Endothelial cell of hepatic sinusoid (primary cell): ENCODE measurements around the gene HDAC7.

Experiments
- in situ Hi-C: cut with HindIII; loops from 2 replicates; pipeline ENCODE4 v1.10.0; 2017; ENCODE audit warnings: low sequenced_read_pairs

HDAC7 gene

DNA sequence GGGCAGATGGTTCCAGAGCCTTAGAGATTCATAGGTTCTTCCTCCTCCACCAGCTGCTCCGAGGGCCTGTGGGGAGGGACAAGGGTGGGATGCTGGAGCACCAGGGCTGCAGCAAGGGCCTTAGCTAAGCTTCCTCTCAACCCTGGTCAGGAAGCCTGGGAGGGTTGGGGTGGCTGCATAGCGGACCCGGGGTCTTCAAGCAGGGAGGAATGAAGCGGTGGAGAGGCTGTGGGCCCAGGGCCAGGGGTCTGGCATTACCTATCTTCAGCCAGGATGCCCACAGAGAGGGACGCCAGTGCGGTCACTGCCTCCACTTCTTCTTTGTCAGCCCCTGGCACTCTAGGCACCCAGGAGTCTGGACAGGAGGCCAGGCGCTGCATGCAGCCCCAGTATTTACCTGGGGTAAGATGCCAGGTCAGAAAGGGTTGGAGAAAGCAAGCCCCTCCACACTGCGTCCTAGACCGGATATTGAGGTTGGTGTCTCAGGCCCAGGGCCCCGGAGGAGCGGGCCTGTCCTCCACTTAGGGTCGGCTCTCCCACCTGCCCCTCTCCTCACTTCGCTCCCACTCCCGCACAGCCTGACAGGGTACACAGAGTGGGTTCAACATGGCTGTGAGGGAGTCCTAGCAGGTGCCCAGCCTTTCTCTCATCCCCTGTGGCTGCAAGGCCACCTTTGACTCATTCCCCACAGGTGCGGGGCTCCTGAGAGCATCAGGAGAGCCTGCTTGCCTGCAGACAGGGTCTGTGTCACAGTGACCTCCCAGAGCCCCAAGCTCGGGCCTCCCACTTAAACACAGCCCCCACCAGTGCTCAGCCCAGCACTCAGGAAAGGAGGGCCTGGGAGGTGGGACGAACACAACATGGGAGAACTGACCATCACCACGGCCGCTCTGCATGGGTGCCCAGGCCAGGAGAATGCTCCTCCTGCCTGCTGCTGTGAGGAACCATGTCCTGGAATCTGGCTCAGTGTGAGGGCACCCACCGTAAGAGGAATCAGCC lies 35.6 kb downstream of the HDAC7 start:
- in situ Hi-C loops: loop anchor here (5.0 kb wide), 1 partner anchor 62 kb away; no protein-coding TSS in a partner anchor

DNA sequence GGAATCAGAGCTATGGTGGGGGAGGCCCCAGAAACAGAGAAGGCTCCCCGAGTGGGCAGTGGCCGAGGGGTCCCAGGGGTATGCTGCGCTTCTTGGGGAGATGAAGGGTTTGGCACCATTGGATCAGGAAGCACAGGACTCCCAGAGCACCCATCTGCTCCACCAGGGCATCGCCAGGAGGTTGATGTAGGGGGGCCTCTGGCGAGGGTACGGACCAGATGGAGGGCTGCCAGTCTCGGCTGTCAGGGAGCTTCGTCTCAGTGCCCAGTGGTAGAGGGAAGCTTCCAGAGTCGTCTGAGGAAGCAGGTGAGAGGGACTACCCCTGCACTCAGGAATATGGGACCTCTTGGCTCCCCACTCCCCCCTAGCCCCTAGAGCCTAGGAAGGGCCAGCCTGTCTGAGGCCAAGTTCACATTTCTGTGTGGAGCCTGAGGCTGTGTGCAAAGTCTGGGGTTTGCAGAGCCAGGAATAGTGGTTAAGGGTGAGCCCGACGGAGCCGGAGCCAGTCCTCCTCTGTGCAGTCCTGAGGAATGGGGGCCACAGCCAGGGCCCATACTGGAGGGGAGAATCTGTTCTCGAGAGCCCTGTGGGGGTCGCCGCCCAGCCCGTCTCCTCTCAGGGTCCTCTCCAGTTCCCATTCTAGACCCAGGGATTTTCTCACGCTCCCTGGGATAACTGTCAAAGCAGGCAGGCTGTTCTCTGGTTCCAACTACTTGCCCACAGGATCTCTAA lies 36.5 kb downstream of the HDAC7 start:
- in situ Hi-C loops: loop anchor here (5.0 kb wide), 1 partner anchor 61 kb away; no protein-coding TSS in a partner anchor

DNA sequence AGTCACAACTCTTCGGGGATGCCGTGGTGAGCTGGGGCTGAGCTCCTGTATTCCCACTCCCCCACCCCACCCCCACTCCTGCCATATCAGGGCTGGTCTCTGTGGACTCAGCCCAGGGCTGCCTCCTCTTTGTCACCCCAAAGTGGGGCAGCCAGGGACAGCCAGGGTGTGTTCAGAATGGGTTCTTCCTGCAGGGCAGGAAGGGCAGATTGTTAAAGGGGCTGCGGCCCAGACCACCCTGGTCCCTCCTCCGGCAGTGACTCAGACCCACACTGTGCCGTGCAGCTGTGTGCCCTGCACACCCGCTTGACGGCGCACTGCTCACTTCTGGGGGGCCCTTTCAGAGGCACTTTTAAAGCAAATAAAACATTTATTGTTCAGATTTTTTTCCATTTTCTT lies 37.3 kb downstream of the HDAC7 start:
- in situ Hi-C loops: loop anchor here (5.0 kb wide), 1 partner anchor 60 kb away; no protein-coding TSS in a partner anchor

DNA sequence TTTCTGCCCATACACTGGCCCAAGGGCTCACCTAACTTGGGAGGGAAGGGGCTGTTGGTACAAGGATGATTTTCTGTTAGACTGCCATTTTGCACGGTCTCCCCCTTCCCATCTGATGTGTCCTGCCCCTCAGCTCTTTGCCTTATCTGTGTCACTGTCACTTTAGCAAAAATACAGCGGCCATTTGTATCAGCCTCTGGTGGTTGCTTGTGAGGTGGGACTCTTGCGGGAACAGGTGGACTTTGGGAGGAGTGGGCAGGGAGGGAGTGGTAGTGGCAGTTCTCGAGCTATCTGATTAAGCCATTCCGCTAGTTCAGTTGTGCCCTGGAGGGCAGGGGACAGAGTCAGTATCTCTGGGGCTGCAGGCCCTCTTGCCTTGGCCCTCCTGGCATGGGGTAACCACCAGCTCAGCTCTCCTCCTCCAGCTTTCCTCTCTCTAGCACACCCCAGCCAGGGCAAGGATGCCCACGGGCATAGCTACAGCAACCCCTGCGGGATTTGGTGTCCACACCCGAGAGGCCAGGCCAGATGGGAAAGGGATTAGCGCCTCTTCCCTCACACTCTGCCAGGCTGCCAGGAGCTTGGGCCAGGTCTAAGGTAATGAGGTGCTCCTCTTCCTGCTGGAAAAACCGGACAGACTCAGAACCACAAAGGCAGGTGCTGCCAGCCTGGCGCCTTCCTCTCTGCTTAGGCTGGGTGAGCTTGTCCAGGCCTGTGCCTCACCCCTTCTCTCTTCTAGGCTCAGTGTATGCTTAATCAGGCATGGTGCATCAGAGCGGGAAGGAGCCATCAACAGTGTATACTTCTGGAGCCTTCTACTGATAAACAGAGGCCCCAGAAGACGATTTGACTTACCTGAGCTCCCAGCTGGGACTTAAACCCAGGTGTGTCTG lies 38.0 kb downstream of the HDAC7 start:
- in situ Hi-C loops: loop anchor here (5.0 kb wide), 1 partner anchor 59 kb away; no protein-coding TSS in a partner anchor

DNA sequence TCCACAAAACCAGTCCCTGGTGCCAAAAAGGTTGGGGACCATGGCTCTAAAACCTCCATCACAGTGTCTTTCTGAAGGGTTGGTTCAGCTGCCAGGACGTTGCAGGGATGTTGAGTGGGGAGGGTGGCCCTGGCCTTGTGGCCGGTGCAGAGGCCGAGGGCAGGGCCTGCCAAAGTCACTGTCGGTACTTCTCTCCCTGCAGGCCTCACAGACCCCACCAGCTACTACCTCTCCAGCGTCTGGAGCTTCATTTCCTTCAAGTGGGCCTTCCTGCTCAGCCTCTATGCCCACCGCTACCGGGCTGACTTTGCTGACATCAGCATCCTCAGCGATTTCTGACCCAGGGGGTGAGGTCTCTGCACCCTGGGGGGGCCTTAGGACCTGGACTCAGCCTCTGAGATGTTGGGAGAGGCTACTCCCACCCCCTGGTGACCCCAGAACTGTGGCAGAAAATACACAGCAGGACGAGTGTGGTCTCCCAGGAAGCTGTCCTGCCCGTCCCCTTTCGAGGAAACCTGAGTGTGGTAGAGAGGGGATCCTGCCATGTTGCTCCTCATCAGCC lies 39.7 kb downstream of the HDAC7 start:
- in situ Hi-C loops: loop anchor here (5.0 kb wide), 1 partner anchor 58 kb away; no protein-coding TSS in a partner anchor

DNA sequence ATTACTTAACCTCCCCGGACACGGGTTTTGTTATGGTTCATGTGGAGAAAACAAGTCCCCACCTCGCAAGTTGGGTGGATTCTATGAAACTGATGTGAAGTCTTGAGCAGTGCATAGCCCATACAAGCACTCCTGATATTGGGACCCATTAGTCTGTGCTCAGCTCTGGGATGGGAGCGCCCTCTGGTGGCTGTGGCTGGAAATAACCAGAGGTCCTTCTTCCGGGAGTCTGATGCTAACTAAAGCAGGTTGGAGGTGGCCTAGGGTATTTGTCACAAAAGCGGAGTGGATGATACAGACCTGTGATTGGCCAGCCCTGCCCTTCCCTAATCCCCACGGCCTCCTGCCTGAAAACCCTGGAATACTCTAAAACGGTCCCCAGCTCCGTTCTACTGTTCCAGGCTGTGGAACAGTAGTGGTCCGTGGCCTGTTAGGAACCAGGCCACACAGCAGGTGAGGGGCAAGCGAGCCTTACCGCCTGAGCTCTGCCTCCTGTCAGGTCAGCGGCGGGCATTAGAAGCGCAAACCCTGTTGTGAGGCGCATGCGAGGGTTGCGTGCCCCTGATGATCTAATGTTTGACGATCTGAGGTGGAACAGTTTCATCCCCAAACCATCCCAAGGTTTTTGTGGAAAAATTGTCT lies 40.3 kb downstream of the HDAC7 start:
- in situ Hi-C loops: no loop called here

DNA sequence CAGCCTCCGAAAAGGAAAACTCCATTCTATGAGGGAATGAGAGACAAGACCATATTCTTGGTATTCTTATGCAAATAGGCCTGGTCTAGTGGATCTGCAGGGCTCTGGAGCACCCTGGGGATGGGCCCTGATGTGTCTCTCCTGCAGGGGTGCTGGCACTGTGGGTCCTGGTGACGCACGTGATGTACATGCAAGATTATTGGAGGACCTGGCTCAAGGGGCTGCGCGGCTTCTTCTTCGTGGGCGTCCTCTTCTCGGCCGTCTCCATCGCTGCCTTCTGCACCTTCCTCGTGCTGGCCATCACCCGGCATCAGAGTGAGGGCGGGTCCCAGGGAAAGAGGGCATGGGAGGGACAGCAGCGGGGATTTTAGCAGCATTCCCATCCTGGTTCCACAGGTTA lies 40.8 kb downstream of the HDAC7 start:
- in situ Hi-C loops: no loop called here

DNA sequence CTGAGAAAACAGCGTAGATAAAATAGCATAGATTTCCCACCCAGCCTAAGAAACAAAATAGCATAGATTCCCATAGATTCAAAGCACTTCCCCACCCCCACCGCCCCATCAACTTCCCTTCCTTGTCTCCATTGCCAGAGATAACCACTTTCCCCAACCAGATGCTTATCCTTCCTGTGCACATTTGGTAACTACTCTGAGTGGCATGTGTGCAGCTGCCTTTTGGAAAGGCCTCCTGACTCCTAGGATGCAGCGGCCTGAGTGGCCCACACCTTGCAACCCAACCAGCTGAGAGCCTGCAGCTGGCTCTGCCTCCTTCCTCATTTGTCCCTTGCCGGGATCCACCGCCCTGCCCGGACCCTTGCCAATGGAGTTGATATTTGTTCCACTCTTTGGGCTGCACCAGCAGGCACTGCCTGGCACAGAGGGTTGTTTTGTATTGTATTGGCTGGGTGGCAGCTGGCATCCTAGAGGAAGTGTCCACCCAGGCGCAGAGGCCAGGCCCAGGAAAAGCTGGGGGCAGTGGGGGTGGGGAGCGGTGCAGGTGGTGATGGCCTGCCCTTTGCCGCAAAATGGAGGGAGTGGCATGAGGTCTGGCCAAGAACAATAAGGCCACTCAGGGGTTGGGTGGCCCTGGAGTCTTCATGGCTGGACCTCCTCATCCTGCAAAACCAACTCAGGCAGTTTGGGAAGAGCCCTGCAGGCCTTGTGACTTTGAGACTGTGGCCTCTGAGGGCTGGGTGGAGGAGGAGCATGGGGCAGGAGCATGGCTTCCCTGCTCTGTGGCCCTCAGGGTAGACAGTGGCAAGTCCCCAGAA lies 41.8 kb downstream of the HDAC7 start:
- in situ Hi-C loops: no loop called here

DNA sequence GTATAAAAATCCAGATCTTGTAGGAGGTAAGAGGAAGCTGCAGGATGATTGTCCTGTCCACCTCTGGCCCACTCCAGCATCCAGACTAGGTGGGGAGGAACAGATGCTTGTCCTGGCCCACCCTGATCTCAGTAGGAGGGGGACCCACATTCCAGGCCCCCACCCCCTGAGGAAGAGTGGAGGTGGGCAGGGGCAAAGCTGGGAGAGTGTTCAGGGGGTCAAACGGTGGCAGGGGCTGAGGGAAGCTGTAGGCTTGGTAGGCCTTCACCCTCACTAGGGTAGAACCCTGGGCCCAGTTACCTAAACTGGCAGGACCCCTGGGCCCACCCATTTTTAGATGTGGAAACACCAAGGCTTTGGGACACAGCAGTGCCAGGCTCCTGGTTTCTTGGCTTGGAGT lies 42.6 kb downstream of the HDAC7 start:
- in situ Hi-C loops: no loop called here

DNA sequence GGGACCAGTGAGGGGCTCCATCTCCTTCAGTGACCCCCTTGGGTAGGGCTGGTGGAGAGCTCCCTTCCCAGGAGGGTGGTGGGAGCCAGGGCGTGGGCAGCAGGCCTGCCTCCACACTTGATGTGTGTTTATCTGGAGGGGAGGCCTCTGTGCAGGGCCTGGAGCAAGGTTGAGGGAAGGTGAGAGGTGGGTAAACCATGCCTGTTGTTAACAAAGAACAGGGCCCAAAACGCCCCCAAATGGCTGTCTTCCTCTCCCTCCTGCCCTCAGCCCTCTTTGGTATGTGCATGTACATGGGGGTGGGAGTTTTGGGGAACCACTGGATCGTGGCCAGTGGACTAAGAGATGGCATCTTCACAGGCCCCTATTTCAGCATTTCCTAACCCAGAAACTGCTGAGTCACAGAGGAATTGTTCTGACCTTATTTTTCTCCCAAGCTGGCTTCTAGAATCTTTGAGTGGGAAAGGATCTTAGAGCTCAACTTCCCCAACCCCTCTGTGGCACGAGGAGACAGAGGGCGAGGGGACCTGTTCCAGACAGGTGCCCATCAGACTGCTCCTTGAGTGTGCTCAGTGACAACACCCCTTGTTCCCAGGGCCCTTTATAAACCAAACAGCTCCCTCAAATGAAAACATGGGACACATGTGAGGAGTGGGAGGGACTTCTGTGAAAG lies 43.1 kb downstream of the HDAC7 start:
- in situ Hi-C loops: no loop called here

DNA sequence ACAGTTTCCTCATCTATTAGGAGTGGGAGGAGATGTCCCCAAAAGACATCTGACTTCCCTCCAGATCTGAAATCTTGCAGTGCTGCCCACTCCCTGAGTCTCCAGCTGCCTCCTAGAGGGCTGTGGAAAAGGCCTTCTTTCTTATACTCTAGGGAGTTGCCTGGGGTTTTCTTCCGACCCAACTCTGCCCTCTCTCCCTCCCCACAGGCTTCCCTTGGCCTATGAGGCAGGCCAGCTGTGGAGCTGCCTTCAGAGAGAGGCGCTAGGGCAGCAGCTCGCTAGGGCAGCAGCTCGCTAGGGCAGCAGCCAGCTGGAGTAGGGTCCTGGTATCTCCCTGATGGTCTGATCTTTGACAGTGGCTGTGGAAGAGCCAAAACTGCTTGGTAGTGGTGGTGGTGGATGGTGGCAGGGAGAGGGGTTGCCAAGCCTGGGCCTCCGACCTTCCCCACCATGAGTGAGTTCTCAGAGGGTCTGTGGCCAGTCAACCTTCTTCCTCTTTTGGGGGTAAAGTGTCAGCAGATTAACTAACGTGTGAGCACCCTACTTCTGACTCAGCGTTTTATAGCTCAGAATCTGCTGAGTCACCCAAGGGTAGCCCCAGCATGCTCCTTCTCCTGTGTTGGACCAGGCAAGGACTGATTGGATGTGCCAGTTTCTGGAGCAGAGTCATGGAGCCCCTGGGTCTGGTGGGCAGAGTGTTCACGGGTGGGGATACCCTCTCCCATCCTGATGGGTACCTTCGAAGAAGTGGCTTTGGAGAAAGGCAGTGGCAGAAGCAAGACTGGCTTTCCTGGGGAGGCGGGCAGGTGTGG lies 44.4 kb downstream of the HDAC7 start:
- in situ Hi-C loops: no loop called here

DNA sequence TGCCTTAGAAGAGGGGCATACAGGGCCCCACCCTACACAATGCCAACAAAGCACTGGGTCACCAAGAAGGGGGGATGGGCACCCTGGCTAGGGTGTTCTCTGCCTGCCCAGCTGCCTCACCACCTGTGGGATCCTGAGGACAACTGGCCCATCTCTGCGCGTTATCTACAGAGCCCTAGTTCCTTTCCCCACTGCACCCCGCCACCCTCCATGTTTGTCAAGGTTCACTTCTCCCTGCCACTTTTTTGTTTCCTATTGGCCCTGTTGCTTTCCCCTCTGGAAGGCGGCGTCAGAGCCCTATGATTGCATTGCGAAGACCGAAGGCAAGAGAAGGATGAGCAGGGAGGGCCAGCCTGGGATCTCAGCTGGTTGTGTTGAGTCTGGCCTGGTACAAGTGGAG lies 45.0 kb downstream of the HDAC7 start:
- in situ Hi-C loops: no loop called here

DNA sequence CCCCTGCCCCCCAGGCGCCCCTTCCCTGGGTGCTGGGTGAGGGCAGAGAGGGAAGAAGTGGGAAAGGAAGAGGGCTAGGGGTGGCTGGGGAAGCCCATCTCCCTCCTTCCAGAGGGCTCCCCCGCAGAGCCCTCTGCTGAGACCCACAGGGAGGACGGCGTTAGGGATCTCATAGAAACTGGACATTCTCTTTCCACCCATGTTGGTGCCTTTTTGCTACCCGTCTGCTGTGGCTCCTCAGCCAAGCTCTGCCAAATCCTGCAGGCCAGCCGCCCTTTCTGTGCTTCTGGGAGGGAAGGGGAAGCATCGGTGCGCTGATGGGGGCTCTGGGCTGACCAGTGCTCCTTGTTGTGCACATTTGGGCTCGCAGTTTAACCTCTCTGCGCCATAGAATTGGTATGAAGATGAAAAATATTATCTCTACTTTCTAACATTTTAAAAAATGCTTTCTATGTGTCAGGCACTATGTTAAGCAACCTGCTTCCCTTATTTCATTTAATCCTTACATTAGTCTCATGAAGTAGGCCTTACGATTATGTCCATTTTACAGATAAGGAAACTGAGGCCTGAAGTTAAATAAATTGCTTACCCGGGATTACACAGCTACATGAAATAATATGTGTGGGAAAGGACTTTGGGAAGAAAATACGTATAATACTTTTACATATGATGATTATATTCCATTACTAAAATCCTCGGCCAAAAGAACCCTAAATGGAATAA lies 45.7 kb downstream of the HDAC7 start:
- in situ Hi-C loops: no loop called here

DNA sequence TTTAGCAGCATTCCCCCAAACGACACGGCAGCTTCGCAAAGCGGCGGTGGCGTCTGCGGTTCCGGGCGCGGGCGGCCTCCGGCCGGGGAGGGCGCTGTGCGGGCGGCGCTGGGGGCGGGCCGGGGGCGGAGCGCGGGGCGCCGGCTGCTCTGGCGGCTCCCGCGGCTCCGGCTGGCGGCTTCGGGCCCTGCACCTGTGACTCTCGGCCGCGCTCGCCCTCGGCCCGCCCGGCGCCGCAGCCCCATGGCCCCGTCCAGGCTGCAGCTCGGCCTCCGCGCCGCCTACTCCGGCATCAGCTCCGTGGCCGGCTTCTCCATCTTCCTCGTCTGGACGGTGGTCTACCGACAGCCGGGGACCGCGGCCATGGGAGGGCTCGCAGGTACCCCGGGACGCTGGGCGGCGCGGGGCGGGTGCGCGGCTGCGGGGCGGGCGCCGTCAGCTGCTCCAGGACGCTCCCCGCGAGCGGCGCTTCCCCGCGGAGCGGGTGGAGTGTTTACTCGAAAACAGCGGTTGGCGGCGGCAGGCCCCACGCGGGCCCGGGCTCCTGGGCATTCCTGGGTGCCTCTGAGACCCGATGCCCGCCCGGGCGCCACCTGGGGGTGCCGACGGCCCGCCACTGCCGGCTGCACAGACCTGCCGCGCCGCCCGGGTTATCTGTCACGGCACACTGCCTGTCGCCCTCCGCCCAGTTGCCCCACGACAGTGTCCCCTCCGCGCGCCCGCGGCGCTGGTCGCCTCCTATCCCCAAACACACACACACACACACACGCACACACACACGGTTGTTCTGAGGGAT lies 46.4 kb downstream of the HDAC7 start, which contains the start of gene SLC48A1:
Gene SLC48A1 (plus strand): TSS at position 177 of the 796 bp plus-strand sequence. CDS start 67 bp downstream, at position 244.
- in situ Hi-C loops: no loop called here

DNA sequence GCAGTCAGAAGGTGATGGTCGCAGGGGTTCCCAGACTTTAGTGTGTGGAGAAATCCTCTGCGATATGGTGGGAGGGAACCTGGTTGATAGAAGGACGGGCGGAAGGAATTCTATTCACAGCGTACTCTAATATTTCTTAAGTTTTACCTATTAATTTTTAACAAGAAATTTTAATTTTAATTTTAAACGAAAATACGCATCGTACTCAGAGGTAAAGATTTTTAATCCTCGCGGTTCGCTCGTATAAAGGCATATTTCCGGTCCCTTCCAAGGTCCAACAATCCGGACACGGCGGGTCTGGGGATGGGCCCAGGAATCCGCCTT lies 47.0 kb downstream of the HDAC7 start:
- in situ Hi-C loops: no loop called here

DNA sequence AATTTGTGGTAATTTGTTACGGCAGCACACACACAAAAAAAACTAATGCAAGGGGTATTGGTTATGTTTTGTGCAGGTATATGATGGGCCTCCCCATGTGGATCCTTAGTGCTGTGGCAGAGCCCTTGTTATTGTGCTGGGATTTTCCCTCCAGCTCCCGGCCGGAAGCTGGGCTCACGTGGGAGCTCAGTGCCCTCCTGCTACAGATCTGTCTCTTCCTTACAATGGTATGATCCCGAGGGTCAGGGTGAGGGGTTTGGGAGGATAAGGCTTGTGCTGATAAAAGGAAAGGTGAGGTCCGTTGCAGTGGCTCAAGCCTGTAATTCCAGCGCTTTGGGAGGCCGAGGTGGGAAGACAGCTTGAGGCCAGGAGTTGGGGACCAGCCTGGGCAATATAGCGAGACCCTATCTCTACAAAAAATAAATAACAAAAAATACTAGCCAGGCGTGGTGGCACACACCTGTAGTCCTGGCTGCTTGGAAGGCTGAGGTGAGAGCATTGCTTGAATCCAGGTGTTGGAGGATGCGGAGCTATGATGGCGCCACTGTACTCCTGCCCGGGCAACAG lies 47.5 kb downstream of the HDAC7 start:
- in situ Hi-C loops: no loop called here
